Body of pancreas (tissue), 4 donors: ENCODE measurements around the gene BRIP1.

Experiments
- POLR2A ChIP-seq, 3 donors: fragments of 450-650 bp; IDR thresholded peaks; one replicate each; pipeline ENCODE4 v1.6.1; 2016; ENCODE audit warnings: antibody characterized with exemption in 3 of 3, mild to moderate bottlenecking in 2 of 3
- TF ChIP-seq, protein P1 (sequence below), 7 experiments: fragments of 450-650 bp in 4 of 7; fragments of 200-600 bp in 3 of 7; sonication (generic) in 3 of 7; IDR thresholded peaks; one replicate each; pipeline ENCODE4 v1.5.1; 2016 to 2019; ENCODE audit warnings: antibody characterized with exemption in 7 of 7

- TF ChIP-seq, protein P1, sequence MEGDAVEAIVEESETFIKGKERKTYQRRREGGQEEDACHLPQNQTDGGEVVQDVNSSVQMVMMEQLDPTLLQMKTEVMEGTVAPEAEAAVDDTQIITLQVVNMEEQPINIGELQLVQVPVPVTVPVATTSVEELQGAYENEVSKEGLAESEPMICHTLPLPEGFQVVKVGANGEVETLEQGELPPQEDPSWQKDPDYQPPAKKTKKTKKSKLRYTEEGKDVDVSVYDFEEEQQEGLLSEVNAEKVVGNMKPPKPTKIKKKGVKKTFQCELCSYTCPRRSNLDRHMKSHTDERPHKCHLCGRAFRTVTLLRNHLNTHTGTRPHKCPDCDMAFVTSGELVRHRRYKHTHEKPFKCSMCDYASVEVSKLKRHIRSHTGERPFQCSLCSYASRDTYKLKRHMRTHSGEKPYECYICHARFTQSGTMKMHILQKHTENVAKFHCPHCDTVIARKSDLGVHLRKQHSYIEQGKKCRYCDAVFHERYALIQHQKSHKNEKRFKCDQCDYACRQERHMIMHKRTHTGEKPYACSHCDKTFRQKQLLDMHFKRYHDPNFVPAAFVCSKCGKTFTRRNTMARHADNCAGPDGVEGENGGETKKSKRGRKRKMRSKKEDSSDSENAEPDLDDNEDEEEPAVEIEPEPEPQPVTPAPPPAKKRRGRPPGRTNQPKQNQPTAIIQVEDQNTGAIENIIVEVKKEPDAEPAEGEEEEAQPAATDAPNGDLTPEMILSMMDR (IDR thresholded peaks at IDR 0.05), result no peak
- TF ChIP-seq POLR2A (IDR thresholded peaks at IDR 0.05), result no peak
These were observed 179.2 kb downstream of the BRIP1 start for GRCh38 chr17:61684172-61684571.
